ENCODE measurements around the gene CORT.
A peak's percentile ranks its signal among the peaks of the same experiment; 100 is the strongest.

Gene CORT

GRCh38 chr1:10479296-10479695 lies 29.5 kb downstream of the CORT start:
- no peak for DNase-seq

- DNase-seq, result no peak
These were observed 30.8 kb downstream of the CORT start for GRCh38 chr1:10480614-10481013.

GRCh38 chr1:10484521-10484920 lies 34.7 kb downstream of the CORT start:
- DNase-seq, result no peak

GRCh38 chr1:10489291-10490055 lies 39.6 kb downstream of the CORT start:
- no peak for DNase-seq

- DNase-seq, result no peak
These were observed 40.6 kb downstream of the CORT start for GRCh38 chr1:10490286-10490970.

- DNase-seq, result no peak
These were observed 44.6 kb downstream of the CORT start for GRCh38 chr1:10494418-10494753.

- DNase-seq, result peak; percentile 82
These were observed 45.1 kb downstream of the CORT start for GRCh38 chr1:10494754-10495474.

GRCh38 chr1:10495475-10495817 lies 45.6 kb downstream of the CORT start:
- no peak for DNase-seq

GRCh38 chr1:10495952-10496351 lies 46.1 kb downstream of the CORT start:
- no peak for DNase-seq

GRCh38 chr1:10497109-10497508 lies 47.3 kb downstream of the CORT start:
- no peak for DNase-seq

GRCh38 chr1:10498231-10498630 lies 48.4 kb downstream of the CORT start:
- no peak for DNase-seq

All from activated CD4-positive, alpha-beta T cell treated with anti-CD3 and anti-CD28 coated beads, Interleukin-2, amount 50 U/mL, for 1 hour (primary cell).